Stomach (tissue), 4 donors: ENCODE data around the gene DOCK11.

Experiments used
- EP300 ChIP-seq: sonication (generic); formaldehyde crosslinking; IDR thresholded peaks from one replicate; pipeline ENCODE4 v1.6.1; 2017; ENCODE audit warnings: antibody characterized with exemption
- POLR2AphosphoS5 ChIP-seq, 3 donors: sonication (generic); formaldehyde crosslinking; IDR thresholded peaks; one replicate each; pipeline ENCODE4 v1.6.1; 2016; ENCODE audit warnings: antibody characterized with exemption in 3 of 3
- TF ChIP-seq, protein P1 (sequence below), 7 experiments: fragments of 450-650 bp in 4 of 7; fragments of 200-600 bp in 3 of 7; sonication (generic) in 3 of 7; IDR thresholded peaks; one replicate each; pipeline ENCODE4 v1.5.1; 2016 to 2019; ENCODE audit warnings: antibody characterized with exemption in 7 of 7, control low read depth in 2 of 7, mild to moderate bottlenecking in 1 of 7

DNA sequence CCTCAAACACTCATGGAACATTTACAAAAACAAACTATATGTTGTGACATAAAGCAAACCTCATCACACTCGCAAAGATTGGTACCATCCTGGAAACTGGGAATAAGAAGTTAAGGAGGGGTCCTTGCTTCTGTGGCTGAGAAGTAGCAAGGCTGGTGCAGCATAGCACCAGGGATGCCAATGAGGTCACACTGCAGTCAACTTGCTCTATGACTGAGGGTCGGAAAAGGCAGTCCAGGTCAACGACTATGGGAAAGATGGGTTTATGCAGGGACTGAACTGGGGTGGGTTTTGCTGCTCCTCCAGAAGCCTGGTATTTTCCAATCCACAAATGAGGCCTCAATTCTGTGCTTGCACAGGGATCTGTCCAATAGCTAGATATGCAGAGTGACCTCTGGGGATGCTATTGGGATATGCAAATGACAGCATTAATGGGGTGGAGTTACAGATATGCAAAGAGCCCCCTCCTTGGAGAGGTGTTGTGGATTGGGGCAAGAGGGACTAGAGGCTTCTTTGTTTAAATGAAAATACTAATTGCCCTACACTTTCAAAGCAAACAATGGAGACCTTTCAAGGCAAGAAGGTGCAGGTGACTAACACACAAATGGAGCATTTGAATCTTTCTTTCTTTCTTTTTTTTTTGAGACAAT, 224.6 kb downstream of the DOCK11 start:
- TF ChIP-seq, protein P1, sequence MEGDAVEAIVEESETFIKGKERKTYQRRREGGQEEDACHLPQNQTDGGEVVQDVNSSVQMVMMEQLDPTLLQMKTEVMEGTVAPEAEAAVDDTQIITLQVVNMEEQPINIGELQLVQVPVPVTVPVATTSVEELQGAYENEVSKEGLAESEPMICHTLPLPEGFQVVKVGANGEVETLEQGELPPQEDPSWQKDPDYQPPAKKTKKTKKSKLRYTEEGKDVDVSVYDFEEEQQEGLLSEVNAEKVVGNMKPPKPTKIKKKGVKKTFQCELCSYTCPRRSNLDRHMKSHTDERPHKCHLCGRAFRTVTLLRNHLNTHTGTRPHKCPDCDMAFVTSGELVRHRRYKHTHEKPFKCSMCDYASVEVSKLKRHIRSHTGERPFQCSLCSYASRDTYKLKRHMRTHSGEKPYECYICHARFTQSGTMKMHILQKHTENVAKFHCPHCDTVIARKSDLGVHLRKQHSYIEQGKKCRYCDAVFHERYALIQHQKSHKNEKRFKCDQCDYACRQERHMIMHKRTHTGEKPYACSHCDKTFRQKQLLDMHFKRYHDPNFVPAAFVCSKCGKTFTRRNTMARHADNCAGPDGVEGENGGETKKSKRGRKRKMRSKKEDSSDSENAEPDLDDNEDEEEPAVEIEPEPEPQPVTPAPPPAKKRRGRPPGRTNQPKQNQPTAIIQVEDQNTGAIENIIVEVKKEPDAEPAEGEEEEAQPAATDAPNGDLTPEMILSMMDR (IDR thresholded peaks at IDR 0.05), result no peak
- no peak for TF ChIP-seq EP300
- TF ChIP-seq POLR2AphosphoS5 (IDR thresholded peaks at IDR 0.05), result no peak
